HepG2 (cell line): Measurements from ENCODE around the gene SLC22A31. TPM values are rescaled to one million over a fixed set of nuclear protein-coding genes. Genes with fewer than 3 reads are reported as not detected.

Experiments
- ELF1 ChIP-seq: sonication (generic); formaldehyde crosslinking; IDR thresholded peaks from 2 replicates; pipeline ENCODE4 v1.4.0; 2020; ENCODE audit warnings: missing genetic modification reagents
- HOXA9 ChIP-seq: sonication (generic); formaldehyde crosslinking; IDR thresholded peaks from 2 replicates; pipeline ENCODE4 v1.8.1; 2022; ENCODE audit warnings: missing genetic modification reagents, mild to moderate bottlenecking, moderate library complexity, borderline replicate concordance
- KDM2A ChIP-seq: sonication (generic); formaldehyde crosslinking; IDR thresholded peaks from 2 replicates; pipeline ENCODE4 v1.4.0; 2020; ENCODE audit warnings: low read depth, missing genetic modification reagents, borderline replicate concordance
- MEF2D ChIP-seq: sonication (generic); formaldehyde crosslinking; IDR thresholded peaks from 2 replicates; pipeline ENCODE4 v1.5.1; 2020; ENCODE audit warnings: mild to moderate bottlenecking, missing genetic modification reagents
- MXD4 ChIP-seq: IDR thresholded peaks from 2 replicates; pipeline ENCODE4 v1.6.1; 2016; ENCODE audit warnings: mild to moderate bottlenecking, missing biosample characterization, missing genetic modification reagents
- SP5 ChIP-seq: IDR thresholded peaks from 2 replicates; pipeline ENCODE4 v1.6.1; 2016; ENCODE audit warnings: low read depth, borderline replicate concordance
- ZBTB38 ChIP-seq: sonication (generic); formaldehyde crosslinking; IDR thresholded peaks from 2 replicates; pipeline ENCODE4 v1.5.1; 2020; ENCODE audit warnings: mild to moderate bottlenecking, missing genetic modification reagents
- ZFP36L1 ChIP-seq: sonication (generic); formaldehyde crosslinking; IDR thresholded peaks from 2 replicates; pipeline ENCODE4 v1.8.0; 2022; ENCODE audit warnings: mild to moderate bottlenecking, missing genetic modification reagents, moderate library complexity
- ZMYM3 ChIP-seq: sonication (generic); formaldehyde crosslinking; IDR thresholded peaks from 2 replicates; pipeline ENCODE4 v1.5.1; 2020; ENCODE audit warnings: mild to moderate bottlenecking, missing genetic modification reagents
- ZNF557 ChIP-seq: sonication (generic); formaldehyde crosslinking; IDR thresholded peaks from 2 replicates; pipeline ENCODE4 v1.4.0; 2020; ENCODE audit warnings: missing genetic modification reagents
- ZNF589 ChIP-seq: sonication (generic); formaldehyde crosslinking; conservative IDR thresholded peaks from 2 replicates; pipeline ENCODE4 v1.8.0; 2022; ENCODE audit warnings: mild to moderate bottlenecking, moderate library complexity, missing genetic modification reagents
- ZNF615 ChIP-seq: sonication (generic); formaldehyde crosslinking; IDR thresholded peaks from 2 replicates; pipeline ENCODE4 v1.5.0; 2020; ENCODE audit warnings: mild to moderate bottlenecking, missing genetic modification reagents, borderline replicate concordance
- ZNF672 ChIP-seq: sonication (generic); formaldehyde crosslinking; IDR thresholded peaks from 2 replicates; pipeline ENCODE4 v1.8.1; 2022; ENCODE audit warnings: missing genetic modification reagents
- ZNF777 ChIP-seq: sonication (generic); formaldehyde crosslinking; IDR thresholded peaks from 2 replicates; pipeline ENCODE4 v1.4.0; 2020; ENCODE audit warnings: missing genetic modification reagents
- polyA plus RNA-seq, 8 experiments: library from polyadenylated mRNA; depleted of rRNA in 3 of 8; stranded (reverse) in 7 of 8; unstranded in 1 of 8; fragments of >200 nt; fragmentation: Illumina TruSeq in 4 of 8; extraction: Trizol in 4 of 8; gene quantifications; 2 replicates each; pipeline versions ENCODE4 v1.2.1 to v1.2.3, GENCODE V29; 2011 to 2016; ENCODE audit warnings: low read depth in 4 of 8, missing spikeins in 1 of 8, mixed read lengths in 1 of 8; ENCODE audit not compliant: insufficient read depth in 1 of 8
- total RNA-seq, 5 experiments: library from RNA; depleted of rRNA; stranded (reverse); fragments of >200 nt; fragmentation: Illumina TruSeq; extraction: Trizol; gene quantifications; 2 replicates each; pipeline ENCODE4 v1.2.3, GENCODE V29; 2016; ENCODE audit warnings: low read depth in 1 of 5
- TF ChIP-seq, protein P1 (sequence below): sonication (generic); formaldehyde crosslinking; IDR thresholded peaks from 2 replicates; pipeline ENCODE4 v1.5.1; 2020; ENCODE audit warnings: mild to moderate bottlenecking, missing genetic modification reagents, moderate library complexity
- TF ChIP-seq, protein P2 (sequence below): sonication (generic); formaldehyde crosslinking; IDR thresholded peaks from 2 replicates; pipeline ENCODE4 v1.5.0; 2020; ENCODE audit warnings: missing genetic modification reagents, mild to moderate bottlenecking, borderline replicate concordance
- TF ChIP-seq, protein P3 (sequence below): IDR thresholded peaks from 2 replicates; pipeline ENCODE4 v1.6.1; 2016; ENCODE audit warnings: mild to moderate bottlenecking
- TF ChIP-seq, protein P4 (sequence below): sonication (generic); formaldehyde crosslinking; IDR thresholded peaks from 2 replicates; pipeline ENCODE4 v1.9.0; 2022; ENCODE audit warnings: missing genetic modification reagents, mild to moderate bottlenecking, borderline replicate concordance
- TF ChIP-seq, protein P5 (sequence below): sonication (generic); formaldehyde crosslinking; IDR thresholded peaks from 2 replicates; pipeline ENCODE4 v1.8.0; 2022; ENCODE audit warnings: missing genetic modification reagents, mild to moderate bottlenecking, borderline replicate concordance

Gene SLC22A31
- total and polyA plus RNA-seq, 2 of the 13 experiments (the other 11 are each of a cell fraction or from before 2014, with no cell fraction given), result 67.3 to 83.3 TPM

DNA sequence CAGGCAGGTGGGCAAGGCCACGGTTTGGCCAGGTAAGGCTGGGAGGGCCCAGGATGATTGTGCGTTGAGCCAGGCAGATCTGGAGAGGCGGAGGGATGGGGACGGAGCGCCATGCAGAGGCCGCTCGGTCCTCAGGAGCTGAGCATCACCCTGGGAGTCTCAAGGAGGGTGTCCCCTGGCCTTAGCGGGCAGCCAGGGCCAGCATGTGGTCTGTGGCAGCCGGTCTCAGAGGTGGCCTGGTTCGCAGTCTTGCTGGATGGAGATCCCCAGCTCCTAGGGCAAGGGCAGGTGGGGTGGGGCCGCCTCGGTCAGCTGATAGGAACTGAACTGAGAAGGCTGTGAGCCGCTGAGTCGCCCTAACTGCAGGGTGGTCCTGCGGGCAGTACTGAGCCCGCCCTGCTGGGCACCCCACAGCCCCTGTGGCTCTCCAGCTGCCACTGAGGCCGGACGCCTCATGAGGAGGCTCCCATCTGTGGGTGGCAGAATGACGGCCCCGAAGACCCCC is 40.4 kb downstream of the SLC22A31 start (continued):
- TF ChIP-seq, protein P1, sequence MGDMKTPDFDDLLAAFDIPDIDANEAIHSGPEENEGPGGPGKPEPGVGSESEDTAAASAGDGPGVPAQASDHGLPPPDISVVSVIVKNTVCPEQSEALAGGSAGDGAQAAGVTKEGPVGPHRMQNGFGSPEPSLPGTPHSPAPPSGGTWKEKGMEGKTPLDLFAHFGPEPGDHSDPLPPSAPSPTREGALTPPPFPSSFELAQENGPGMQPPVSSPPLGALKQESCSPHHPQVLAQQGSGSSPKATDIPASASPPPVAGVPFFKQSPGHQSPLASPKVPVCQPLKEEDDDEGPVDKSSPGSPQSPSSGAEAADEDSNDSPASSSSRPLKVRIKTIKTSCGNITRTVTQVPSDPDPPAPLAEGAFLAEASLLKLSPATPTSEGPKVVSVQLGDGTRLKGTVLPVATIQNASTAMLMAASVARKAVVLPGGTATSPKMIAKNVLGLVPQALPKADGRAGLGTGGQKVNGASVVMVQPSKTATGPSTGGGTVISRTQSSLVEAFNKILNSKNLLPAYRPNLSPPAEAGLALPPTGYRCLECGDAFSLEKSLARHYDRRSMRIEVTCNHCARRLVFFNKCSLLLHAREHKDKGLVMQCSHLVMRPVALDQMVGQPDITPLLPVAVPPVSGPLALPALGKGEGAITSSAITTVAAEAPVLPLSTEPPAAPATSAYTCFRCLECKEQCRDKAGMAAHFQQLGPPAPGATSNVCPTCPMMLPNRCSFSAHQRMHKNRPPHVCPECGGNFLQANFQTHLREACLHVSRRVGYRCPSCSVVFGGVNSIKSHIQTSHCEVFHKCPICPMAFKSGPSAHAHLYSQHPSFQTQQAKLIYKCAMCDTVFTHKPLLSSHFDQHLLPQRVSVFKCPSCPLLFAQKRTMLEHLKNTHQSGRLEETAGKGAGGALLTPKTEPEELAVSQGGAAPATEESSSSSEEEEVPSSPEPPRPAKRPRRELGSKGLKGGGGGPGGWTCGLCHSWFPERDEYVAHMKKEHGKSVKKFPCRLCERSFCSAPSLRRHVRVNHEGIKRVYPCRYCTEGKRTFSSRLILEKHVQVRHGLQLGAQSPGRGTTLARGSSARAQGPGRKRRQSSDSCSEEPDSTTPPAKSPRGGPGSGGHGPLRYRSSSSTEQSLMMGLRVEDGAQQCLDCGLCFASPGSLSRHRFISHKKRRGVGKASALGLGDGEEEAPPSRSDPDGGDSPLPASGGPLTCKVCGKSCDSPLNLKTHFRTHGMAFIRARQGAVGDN (CRISPR knock-in tag), result no peak; the same call in none of the 2 replicates
- 0 out of 2 replicates have a peak, but pooled peaks have one; percentile 6 for TF ChIP-seq ZNF777 (CRISPR knock-in tag)
- TF ChIP-seq, protein P2, sequence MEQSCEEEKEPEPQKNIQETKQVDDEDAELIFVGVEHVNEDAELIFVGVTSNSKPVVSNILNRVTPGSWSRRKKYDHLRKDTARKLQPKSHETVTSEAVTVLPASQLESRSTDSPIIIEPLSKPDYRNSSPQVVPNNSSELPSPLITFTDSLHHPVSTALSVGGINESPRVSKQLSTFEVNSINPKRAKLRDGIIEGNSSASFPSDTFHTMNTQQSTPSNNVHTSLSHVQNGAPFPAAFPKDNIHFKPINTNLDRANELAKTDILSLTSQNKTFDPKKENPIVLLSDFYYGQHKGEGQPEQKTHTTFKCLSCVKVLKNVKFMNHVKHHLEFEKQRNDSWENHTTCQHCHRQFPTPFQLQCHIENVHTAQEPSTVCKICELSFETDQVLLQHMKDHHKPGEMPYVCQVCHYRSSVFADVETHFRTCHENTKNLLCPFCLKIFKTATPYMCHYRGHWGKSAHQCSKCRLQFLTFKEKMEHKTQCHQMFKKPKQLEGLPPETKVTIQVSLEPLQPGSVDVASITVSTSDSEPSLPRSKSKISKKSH (CRISPR knock-in tag), result peak; percentile 12; the same call in 1 of the 2 replicates
- TF ChIP-seq ZNF557, result no peak
- 0 out of 2 replicates have a peak, but pooled peaks have one; percentile 14 for TF ChIP-seq ZNF589 (CRISPR knock-in tag)
- no peak for TF ChIP-seq ZNF615
- peak; percentile 37; the same call in 1 of the 2 replicates for TF ChIP-seq ZMYM3
- TF ChIP-seq HOXA9 (CRISPR knock-in tag), result peak; percentile 53; the same call in 1 of the 2 replicates
- peak; percentile 23; the same call in 1 of the 2 replicates for TF ChIP-seq KDM2A (CRISPR knock-in tag)
- TF ChIP-seq ELF1, result 0 out of 2 replicates have a peak, but pooled peaks have one; percentile 2
- TF ChIP-seq MXD4, result no peak; the same call in 1 of the 2 replicates
- TF ChIP-seq, protein P3, sequence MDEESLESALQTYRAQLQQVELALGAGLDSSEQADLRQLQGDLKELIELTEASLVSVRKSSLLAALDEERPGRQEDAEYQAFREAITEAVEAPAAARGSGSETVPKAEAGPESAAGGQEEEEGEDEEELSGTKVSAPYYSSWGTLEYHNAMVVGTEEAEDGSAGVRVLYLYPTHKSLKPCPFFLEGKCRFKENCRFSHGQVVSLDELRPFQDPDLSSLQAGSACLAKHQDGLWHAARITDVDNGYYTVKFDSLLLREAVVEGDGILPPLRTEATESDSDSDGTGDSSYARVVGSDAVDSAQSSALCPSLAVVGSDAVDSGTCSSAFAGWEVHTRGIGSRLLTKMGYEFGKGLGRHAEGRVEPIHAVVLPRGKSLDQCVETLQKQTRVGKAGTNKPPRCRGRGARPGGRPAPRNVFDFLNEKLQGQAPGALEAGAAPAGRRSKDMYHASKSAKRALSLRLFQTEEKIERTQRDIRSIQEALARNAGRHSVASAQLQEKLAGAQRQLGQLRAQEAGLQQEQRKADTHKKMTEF, result peak; percentile 4; the same call in 1 of the 2 replicates
- 0 out of 2 replicates have a peak, but pooled peaks have one; percentile 5 for TF ChIP-seq SP5 (CRISPR knock-in tag)
- 0 out of 2 replicates have a peak, but pooled peaks have one; percentile 20 for TF ChIP-seq MEF2D
- peak; percentile 3; the same call in 1 of the 2 replicates for TF ChIP-seq ZFP36L1 (CRISPR knock-in tag)
- TF ChIP-seq, protein P4, sequence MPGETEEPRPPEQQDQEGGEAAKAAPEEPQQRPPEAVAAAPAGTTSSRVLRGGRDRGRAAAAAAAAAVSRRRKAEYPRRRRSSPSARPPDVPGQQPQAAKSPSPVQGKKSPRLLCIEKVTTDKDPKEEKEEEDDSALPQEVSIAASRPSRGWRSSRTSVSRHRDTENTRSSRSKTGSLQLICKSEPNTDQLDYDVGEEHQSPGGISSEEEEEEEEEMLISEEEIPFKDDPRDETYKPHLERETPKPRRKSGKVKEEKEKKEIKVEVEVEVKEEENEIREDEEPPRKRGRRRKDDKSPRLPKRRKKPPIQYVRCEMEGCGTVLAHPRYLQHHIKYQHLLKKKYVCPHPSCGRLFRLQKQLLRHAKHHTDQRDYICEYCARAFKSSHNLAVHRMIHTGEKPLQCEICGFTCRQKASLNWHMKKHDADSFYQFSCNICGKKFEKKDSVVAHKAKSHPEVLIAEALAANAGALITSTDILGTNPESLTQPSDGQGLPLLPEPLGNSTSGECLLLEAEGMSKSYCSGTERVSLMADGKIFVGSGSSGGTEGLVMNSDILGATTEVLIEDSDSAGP (CRISPR knock-in tag), result peak; percentile 68; the same call in 1 of the 2 replicates
- 0 out of 2 replicates have a peak, but pooled peaks have one; percentile 9 for TF ChIP-seq ZBTB38 (CRISPR knock-in tag)
- TF ChIP-seq, protein P5, sequence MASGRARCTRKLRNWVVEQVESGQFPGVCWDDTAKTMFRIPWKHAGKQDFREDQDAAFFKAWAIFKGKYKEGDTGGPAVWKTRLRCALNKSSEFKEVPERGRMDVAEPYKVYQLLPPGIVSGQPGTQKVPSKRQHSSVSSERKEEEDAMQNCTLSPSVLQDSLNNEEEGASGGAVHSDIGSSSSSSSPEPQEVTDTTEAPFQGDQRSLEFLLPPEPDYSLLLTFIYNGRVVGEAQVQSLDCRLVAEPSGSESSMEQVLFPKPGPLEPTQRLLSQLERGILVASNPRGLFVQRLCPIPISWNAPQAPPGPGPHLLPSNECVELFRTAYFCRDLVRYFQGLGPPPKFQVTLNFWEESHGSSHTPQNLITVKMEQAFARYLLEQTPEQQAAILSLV (CRISPR knock-in tag), result 0 out of 2 replicates have a peak, but pooled peaks have one; percentile 18
- TF ChIP-seq ZNF672 (CRISPR knock-in tag), result peak; percentile 22; the same call in 1 of the 2 replicates
